ENCODE measurements around the gene DDX11. TPM values are rescaled to one million over a fixed set of nuclear protein-coding genes. Genes with fewer than 3 reads are reported as not detected.
"Not testable (repeated sequence)": the region's sequence is repeated elsewhere in the genome, so short reads cannot be mapped to it uniquely, and the experiment has no call there.

DDX11 gene
- total RNA-seq, 1 donor, result 33.9 TPM

- H3K9me3 ChIP-seq (ENCODE audit: low read depth, low read length); H3K27me3 ChIP-seq (ENCODE audit: insufficient read depth, low read length); H3K4me1 ChIP-seq (ENCODE audit: insufficient read depth, low read length); H3K4me3 ChIP-seq (ENCODE audit: low read length): not testable (repeated sequence)
Measured at GRCh38 chr12:31081274-31081673, 7.6 kb downstream of the DDX11 start.

- not testable (repeated sequence) for H3K9me3 ChIP-seq (ENCODE audit: low read depth, low read length); H3K27me3 ChIP-seq (ENCODE audit: insufficient read depth, low read length); H3K4me1 ChIP-seq (ENCODE audit: insufficient read depth, low read length); H3K4me3 ChIP-seq (ENCODE audit: low read length)
Measured at GRCh38 chr12:31084241-31084640, 10.6 kb downstream of the DDX11 start.

- H3K9me3 ChIP-seq (ENCODE audit: low read depth, low read length); H3K4me3 ChIP-seq (ENCODE audit: low read length); H3K4me1 ChIP-seq (ENCODE audit: insufficient read depth, low read length); H3K27me3 ChIP-seq (ENCODE audit: insufficient read depth, low read length): not testable (repeated sequence)
Measured at GRCh38 chr12:31086032-31086431, 12.4 kb downstream of the DDX11 start.

GRCh38 chr12:31087486-31087885, 13.8 kb downstream of the DDX11 start:
- H3K27me3 ChIP-seq (ENCODE audit: insufficient read depth, low read length), result not testable (repeated sequence)

GRCh38 chr12:31087956-31088355, 14.3 kb downstream of the DDX11 start:
- H3K9me3 ChIP-seq (ENCODE audit: low read depth, low read length); H3K4me3 ChIP-seq (ENCODE audit: low read length); H3K4me1 ChIP-seq (ENCODE audit: insufficient read depth, low read length); H3K27me3 ChIP-seq (ENCODE audit: insufficient read depth, low read length): not testable (repeated sequence)

More at GRCh38 chr12:31087486-31087885, 13.8 kb downstream of the DDX11 start:
- not testable (repeated sequence) for H3K9me3 ChIP-seq (ENCODE audit: low read depth, low read length); H3K4me3 ChIP-seq (ENCODE audit: low read length); H3K4me1 ChIP-seq (ENCODE audit: insufficient read depth, low read length)

GRCh38 chr12:31089072-31089471, 15.4 kb downstream of the DDX11 start:
- H3K9me3 ChIP-seq (ENCODE audit: low read depth, low read length), result no peaks in the 10 kb centered on the region
- H3K4me3 ChIP-seq (ENCODE audit: low read length), result no peak overlapping the region
- H3K27me3 ChIP-seq (ENCODE audit: insufficient read depth, low read length), result no peaks in the 10 kb centered on the region
- H3K4me1 ChIP-seq (ENCODE audit: insufficient read depth, low read length), result no peaks in the 10 kb centered on the region

- H3K27me3 ChIP-seq (ENCODE audit: insufficient read depth, low read length); H3K4me3 ChIP-seq (ENCODE audit: low read length); H3K4me1 ChIP-seq (ENCODE audit: insufficient read depth, low read length); H3K9me3 ChIP-seq (ENCODE audit: low read depth, low read length): not testable (repeated sequence)
Measured at GRCh38 chr12:31091629-31092028, 18.0 kb downstream of the DDX11 start.

DNA sequence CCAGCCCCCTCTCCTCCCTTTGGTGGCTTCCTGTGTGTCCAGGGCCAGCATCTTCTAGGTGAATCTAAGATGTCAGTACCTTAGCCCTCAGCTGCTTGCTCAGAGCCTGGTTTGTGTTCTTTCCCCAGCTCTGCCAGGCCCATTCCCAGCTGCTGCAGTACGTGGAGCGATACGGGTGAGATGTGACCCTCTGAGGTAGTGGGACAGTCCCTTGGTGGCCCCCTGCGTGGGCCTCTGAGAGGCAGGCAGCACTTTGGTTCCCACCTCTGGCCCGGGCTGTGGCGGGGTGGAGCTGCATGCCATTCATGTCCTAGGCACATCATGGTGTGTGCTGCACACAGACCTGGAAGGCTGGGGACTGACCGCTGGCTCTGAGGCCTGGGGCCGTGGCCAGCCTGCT, 19.1 kb downstream of the DDX11 start:
- not testable (repeated sequence) for H3K27me3 ChIP-seq (ENCODE audit: insufficient read depth, low read length); H3K4me3 ChIP-seq (ENCODE audit: low read length)

DNA sequence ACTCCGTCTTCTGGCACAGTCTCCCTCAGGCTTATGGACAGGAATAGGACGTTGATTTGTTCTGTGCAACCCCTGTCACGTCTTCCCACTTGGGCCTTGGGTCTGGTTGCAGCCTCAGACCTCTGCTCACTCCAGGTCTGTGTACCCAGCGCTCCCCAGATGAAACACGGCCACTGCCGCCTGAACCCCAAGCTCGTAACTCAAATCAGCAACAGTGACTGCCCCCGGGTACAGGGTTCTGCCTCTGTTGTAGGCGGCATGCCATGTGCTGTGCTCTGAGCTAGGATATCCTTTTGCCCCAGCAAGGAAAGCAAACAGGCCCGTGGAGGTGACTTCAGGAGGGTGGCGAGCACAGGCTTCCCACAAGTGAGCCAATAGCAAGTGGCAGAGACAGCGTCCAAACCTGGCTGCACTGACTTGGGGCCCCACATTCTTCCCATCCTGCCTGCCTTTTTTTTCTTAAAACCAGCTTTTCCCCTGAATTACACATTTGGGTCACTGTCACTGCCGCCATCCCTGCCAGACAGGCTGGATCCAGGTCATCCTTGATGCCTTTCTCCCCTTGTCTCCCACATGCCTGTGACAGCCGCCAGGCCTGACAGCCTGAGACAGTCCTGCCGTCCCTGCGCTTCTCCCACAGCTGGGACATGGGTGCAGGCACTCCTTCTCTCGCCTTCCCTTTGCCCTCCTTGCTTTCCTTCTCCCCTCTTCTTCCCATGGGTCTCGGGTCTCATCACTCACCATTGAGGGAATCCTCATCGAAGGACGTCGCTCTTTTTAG, 21.6 kb downstream of the DDX11 start:
- not testable (repeated sequence) for H3K9me3 ChIP-seq (ENCODE audit: low read depth, low read length); H3K4me3 ChIP-seq (ENCODE audit: low read length); H3K27me3 ChIP-seq (ENCODE audit: insufficient read depth, low read length); H3K4me1 ChIP-seq (ENCODE audit: insufficient read depth, low read length)

More for the DNA sequence above, 19.1 kb downstream of the DDX11 start:
- not testable (repeated sequence) for H3K4me1 ChIP-seq (ENCODE audit: insufficient read depth, low read length); H3K9me3 ChIP-seq (ENCODE audit: low read depth, low read length)

DNA sequence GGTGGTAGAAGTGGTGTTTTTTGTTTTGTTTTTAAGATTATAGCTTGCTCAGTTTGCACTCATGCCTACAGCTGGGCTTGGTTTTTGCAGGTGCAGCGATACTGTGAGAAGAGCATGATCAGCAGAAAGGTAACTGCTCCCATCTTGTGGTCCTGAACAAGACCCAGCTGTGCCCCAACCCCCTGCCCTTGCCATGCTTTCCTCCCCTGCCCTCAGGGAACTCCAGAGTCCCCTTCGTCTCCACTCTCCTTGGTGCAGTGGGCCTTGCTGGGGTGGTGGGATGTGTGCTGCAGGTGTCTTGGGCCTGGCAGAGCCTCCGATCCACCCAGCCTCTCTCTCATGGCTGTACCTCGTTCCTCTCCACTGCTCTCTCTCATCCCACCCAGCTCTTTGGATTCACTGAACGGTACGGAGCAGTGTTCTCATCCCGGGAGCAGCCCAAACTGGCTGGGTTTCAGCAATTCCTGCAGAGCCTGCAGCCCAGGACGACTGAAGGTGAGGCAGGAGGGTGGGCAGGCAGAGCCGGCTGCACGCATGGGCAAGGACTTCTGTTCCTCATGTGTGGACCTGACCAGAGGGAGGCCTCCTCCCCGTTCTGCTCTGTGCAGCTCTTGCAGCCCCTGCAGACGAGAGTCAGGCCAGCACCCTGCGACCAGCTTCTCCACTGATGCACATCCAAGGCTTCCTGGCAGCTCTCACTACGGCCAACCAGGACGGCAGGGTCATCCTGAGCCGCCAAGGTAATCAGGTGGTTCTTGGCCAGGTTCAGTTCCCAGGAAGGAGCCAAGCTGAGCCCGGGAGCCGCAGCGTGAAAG, 22.8 kb downstream of the DDX11 start:
- H3K9me3 ChIP-seq (ENCODE audit: low read depth, low read length); H3K27me3 ChIP-seq (ENCODE audit: insufficient read depth, low read length); H3K4me1 ChIP-seq (ENCODE audit: insufficient read depth, low read length); H3K4me3 ChIP-seq (ENCODE audit: low read length): not testable (repeated sequence)

DNA sequence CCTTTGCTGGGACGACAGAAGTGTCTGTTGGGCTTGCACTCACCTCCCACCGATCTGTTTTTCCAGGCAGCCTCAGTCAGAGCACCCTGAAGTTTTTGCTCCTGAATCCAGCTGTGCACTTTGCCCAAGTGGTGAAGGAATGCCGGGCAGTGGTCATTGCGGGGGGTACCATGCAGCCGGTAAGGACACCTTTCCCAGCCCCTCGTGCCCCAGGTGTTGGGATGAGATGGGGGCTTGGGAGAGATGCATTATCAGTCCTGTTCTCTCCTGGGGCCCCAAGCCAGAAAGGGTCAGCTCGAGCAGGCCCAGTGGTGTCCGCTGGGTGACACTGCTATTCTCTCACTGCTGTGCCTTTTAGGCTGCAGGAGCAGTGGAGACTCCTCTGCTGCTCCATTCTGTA, 24.2 kb downstream of the DDX11 start:
- H3K9me3 ChIP-seq (ENCODE audit: low read depth, low read length); H3K4me1 ChIP-seq (ENCODE audit: insufficient read depth, low read length); H3K4me3 ChIP-seq (ENCODE audit: low read length); H3K27me3 ChIP-seq (ENCODE audit: insufficient read depth, low read length): not testable (repeated sequence)

DNA sequence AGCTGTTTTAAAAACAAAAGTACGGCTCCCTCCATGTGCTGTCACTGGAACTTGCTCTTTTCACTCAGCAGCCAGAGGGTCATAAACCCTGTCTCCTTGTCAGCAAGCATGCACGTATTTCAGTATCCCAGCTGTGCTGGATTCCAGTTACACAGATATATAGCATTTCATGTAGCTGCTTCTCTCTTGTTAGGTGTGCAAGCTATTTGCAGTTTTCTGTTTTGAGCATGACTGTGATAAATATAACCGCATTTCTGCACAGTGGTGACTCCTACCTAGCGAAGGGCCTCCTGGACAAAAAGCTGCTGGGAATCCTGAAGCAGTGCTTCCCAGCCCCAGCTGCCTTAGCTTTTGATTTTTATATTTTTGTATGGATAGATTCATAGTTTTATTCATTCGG, 24.7 kb downstream of the DDX11 start:
- H3K27me3 ChIP-seq (ENCODE audit: insufficient read depth, low read length); H3K4me3 ChIP-seq (ENCODE audit: low read length); H3K9me3 ChIP-seq (ENCODE audit: low read depth, low read length); H3K4me1 ChIP-seq (ENCODE audit: insufficient read depth, low read length): not testable (repeated sequence)

DNA sequence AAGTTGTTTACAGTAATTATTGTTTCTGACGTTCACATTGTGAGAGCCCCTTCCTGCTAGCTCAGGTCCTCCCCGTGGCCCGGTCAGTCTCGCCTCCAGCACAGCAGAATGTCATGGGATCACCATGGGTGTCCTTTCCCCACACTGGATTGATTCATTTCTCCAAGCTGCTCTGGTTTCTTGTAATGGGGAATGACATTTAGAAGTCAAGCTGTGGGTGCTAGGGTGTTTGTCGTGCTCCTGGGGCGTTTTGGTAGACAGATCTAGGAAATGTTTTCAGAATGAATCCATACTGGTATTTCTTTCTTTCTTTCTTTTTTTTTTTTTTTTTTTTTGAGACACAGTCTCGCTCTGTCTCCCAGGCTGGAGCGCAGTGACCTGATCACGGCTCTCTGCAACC, 25.1 kb downstream of the DDX11 start:
- H3K4me3 ChIP-seq (ENCODE audit: low read length); H3K9me3 ChIP-seq (ENCODE audit: low read depth, low read length); H3K4me1 ChIP-seq (ENCODE audit: insufficient read depth, low read length); H3K27me3 ChIP-seq (ENCODE audit: insufficient read depth, low read length): not testable (repeated sequence)

DNA sequence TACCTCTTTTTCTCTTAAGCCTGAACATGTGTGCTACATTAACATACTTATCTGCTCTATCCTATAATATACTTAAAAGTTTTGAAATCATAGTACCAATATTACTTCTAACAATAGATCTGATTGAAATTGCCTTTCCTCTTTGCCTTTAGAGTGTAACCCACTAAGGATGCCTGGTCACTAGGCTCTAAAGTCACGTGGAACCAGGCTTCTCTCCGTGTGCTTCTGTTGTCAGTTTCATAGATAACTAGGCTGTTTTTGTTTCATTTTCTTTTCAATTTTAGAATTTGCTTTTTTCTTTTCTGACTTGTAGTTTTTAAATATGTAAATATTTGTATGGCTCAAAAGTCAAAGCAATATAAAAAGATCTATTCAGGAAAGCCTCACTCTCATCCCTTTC, 25.8 kb downstream of the DDX11 start:
- not testable (repeated sequence) for H3K27me3 ChIP-seq (ENCODE audit: insufficient read depth, low read length); H3K4me3 ChIP-seq (ENCODE audit: low read length); H3K4me1 ChIP-seq (ENCODE audit: insufficient read depth, low read length); H3K9me3 ChIP-seq (ENCODE audit: low read depth, low read length)

- H3K9me3 ChIP-seq (ENCODE audit: low read depth, low read length); H3K4me3 ChIP-seq (ENCODE audit: low read length); H3K4me1 ChIP-seq (ENCODE audit: insufficient read depth, low read length); H3K27me3 ChIP-seq (ENCODE audit: insufficient read depth, low read length): not testable (repeated sequence)
Measured at GRCh38 chr12:31100503-31101208, 27.0 kb downstream of the DDX11 start.
